OCI-LY7 (cell line): ENCODE data around the gene GCNT2.

Experiments used
- EZH2phosphoT487 ChIP-seq: fragments of 200-600 bp; sonication (generic); IDR thresholded peaks from 2 replicates; pipeline ENCODE4 v1.6.1; 2018; ENCODE audit warnings: low read depth, borderline replicate concordance, mild to moderate bottlenecking, mixed run types, antibody characterized with exemption, low read length, moderate library complexity, mixed read lengths
- TF ChIP-seq, protein P1 (sequence below): fragments of 200-600 bp; sonication (generic); conservative IDR thresholded peaks from 2 replicates; pipeline ENCODE4 v1.5.1; 2014; ENCODE audit warnings: mild to moderate bottlenecking, antibody characterized with exemption, low read length, moderate library complexity, mixed read lengths

DNA sequence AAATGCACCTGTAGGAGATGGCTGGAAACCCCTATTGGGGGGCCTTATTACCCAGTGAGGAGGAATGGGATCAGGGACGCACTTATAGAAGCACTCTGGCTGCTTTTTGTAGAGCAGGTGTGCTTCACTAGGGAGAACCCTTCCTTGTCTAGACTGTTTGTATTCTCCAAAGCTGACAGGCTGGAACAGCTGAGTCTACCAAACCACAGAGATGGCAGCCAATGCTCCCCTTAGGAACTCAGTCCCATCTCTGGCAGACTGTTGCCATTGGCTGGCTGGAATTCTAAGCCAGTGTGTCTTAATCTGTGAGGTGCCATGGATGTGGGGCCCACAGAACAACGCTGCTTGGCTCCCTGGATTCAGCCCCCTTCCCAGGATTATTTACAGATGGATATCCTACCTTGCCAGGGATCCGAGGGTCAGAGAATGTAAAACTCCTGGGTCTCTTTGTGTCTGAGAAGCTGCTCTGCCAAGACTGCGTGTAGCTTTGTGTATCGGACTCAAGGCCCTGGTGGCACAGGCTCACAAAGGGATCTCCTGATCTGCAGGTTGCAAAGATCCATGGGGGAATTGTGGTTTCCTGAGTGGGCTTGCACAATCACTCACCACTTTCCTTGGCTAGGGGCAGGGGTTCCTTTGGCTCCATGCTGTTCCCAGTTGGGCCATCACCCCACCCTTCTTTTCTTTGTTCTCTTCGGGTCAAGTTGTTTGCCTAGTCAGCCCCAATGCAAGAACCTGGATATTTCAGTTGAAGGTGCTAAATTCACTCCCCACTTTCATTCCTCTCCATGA lies 147.2 kb downstream of the GCNT2 start:
- TF ChIP-seq, protein P1, sequence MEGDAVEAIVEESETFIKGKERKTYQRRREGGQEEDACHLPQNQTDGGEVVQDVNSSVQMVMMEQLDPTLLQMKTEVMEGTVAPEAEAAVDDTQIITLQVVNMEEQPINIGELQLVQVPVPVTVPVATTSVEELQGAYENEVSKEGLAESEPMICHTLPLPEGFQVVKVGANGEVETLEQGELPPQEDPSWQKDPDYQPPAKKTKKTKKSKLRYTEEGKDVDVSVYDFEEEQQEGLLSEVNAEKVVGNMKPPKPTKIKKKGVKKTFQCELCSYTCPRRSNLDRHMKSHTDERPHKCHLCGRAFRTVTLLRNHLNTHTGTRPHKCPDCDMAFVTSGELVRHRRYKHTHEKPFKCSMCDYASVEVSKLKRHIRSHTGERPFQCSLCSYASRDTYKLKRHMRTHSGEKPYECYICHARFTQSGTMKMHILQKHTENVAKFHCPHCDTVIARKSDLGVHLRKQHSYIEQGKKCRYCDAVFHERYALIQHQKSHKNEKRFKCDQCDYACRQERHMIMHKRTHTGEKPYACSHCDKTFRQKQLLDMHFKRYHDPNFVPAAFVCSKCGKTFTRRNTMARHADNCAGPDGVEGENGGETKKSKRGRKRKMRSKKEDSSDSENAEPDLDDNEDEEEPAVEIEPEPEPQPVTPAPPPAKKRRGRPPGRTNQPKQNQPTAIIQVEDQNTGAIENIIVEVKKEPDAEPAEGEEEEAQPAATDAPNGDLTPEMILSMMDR: no peak
- no peak for TF ChIP-seq EZH2phosphoT487
